HG03469 (cell line): Measurements from ENCODE around the gene FSTL5.
"Not testable (repeated sequence)": the region's sequence is repeated elsewhere in the genome, so short reads cannot be mapped to it uniquely, and the experiment has no call there.

Source experiments
- ATAC-seq: cut with Tn5 transposase; IDR thresholded peaks from one replicate; pipeline ENCODE4 v1.9.1; 2021; ENCODE audit warnings: mild to moderate bottlenecking, moderate library complexity, moderate number of reproducible peaks; ENCODE audit not compliant: unreplicated experiment

FSTL5 gene

GRCh38 chr4:162104459-162105124, 59.2 kb downstream of the FSTL5 start:
- no peak for ATAC-seq

DNA sequence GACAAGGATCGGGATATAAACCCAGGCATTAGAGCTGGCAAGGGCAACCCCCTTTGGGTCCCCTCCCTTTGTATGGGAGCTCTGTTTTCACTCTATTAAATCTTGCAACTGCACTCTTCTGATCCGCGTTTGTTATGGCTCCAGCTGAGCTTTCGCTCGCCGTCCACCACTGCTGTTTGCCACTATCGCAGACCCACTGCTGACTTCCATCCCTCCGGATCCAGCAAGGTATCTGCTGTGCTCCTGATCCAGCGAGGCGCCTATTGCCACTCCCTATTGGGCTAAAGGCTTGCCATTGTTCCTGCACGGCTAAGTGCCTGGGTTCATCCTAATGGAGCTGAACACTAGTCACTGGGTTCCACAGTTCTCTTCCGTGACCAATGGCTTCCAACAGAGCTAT, 59.9 kb downstream of the FSTL5 start:
- not testable (repeated sequence) for ATAC-seq

- ATAC-seq = no peak
These were observed 61.1 kb downstream of the FSTL5 start for GRCh38 chr4:162102713-162103112.

DNA sequence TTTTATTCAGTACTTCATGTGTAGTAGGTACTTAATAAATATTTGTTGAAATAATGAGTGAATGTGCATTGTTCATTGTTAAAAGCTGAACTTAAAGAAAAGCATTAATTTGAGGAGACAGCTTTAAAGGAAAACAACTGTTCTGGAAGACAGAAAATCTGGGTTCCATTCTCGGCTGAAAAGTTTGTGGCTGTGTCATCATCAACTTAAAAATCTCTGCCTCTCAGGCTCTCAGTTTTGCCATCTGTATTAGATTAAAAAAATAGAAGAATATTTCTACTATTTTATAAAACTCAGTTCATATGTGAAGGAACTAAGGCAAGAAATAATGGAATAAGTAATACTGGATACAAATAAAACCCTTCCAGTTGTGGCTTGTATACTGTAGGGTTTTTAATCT, 62.5 kb downstream of the FSTL5 start:
- ATAC-seq = no peak

DNA sequence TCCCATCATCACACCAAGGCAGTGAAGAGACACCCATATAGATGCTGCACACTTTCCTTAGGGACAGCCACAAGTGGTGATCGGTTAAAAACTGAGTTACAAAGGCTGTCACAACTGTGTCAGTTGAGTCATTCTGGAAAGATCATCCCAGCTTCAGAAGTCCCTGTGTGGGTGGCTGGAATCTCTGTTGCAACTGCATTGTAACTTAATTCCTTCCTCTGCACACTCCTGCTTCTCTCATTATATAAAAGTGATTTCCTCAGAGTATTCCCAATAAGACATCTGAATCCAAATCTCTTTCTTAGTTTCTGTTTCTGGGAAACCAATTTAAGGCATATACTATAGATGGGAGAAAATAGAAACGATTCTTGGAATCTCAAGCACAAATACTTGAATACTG, 88.1 kb downstream of the FSTL5 start:
- ATAC-seq = no peak

DNA sequence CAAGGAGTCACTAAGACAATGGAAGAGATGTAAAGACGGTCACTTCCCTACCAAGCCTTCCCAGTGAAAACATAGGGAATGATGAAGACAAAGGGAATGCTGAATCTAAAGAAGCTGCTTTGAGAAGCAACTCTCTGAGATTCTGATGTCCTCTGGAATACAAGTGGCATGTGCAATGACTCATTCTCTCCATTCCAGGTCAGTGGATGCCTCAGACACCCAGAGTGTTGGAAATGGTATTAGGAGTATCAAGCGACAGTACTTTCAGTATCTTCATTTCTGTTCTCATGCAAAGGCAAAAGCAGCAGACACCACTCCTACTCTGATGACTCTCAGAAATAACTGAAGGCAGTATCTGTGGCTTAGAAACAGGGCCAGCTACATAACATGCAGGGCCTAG, 102.6 kb downstream of the FSTL5 start:
- no peak for ATAC-seq

DNA sequence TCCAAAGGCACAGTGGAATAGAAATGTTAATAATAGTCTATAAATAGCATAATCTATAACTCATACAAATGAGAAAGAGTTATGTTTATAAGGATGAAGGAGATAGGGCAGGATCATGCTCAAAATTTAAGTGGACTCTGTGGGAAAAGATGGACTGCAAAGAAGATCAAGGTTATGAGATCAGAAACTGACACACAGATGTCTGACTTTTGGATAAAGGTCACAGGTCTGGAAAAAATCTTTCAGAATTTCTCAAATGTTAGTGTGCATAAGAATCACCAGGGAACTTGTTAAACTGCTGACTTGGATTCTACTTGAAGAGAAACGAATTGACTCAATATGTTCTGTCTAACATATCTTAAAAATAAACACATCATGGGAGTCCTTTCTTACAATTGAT, 104.1 kb downstream of the FSTL5 start:
- no peak for ATAC-seq

- ATAC-seq = no peak
These were observed 106.8 kb downstream of the FSTL5 start for GRCh38 chr4:162056990-162057389.

- ATAC-seq = no peak
These were observed 117.7 kb downstream of the FSTL5 start for GRCh38 chr4:162046135-162046534.

DNA sequence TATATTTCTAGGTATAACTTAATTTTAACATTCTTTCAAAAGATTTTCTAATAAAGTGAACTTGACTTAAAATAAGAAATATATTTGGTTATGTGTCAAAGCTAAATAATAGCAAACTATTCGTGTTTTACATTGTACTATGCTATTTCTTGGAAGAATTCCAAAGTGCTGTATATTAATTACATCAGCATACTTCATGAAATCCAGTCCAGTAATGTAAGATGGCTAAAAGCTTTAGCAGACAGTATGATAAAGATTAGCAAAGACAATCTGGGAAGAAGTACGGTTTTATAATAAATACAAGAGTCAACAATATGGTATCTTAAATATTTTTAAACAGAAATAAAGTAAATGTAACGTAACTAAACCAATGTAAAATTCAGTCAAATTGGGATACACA, 125.7 kb downstream of the FSTL5 start:
- no peak for ATAC-seq

DNA sequence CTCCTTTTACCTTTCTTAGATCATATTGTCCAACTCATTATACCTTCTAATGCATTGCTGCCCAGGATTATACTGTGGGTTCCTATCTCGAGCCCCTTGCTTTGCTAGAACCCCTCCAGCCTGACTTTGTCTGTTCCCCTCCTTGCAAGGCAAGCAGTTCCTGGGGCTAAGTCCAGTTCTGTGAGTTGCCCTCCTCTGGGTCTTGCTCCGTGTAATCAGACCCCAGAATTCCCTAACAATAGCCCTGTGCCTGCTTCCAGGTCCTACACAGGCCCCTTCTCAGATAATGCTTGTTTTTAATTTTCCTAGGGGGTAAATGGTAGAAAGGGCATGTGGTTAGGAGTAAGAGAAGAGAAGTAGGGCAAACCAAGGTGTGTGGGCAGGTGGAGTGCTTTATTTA, 145.9 kb downstream of the FSTL5 start:
- ATAC-seq = no peak

- ATAC-seq = no peak
These were observed 146.8 kb downstream of the FSTL5 start for GRCh38 chr4:162016991-162017390.

DNA sequence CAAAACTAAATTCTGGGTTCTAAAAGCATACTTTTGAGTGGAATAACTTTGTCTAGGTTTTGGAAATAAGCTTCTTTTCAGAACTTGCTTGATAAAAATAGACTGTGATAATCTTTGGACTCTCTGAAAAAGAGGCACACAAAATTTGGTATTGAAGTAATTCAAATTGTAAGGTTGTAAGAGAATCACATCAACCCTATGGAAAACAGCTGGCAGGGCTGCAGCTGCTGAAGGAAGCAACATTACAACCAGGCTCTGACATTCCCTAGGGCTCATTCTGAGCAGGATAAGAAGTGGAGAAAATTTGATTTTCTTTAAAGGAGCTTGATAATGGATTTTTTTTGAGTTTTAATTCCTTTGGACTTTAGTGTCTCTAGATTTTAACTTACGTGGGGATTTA, 147.6 kb downstream of the FSTL5 start:
- ATAC-seq = no peak

GRCh38 chr4:162015090-162015489, 148.7 kb downstream of the FSTL5 start:
- ATAC-seq = no peak

DNA sequence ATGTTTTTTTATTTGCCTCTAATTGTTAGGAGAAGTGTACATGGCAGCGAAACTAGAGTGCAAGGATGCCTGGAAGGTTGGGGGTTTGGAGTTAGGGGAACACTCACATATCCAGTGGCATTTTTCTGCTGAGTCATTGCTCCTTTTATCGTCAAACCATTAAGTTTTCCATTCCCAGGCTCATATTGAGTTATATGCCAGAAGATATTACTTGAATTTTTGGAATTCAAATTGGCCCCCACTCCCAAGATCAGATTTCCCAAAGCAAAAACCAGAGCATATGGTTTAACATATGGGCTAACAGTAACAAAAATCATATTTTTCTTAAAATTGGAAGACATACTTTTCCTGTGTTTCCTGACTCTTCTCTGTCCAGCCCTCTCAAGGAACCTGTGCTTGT, 152.7 kb downstream of the FSTL5 start:
- no peak for ATAC-seq

GRCh38 chr4:162010362-162010761, 153.4 kb downstream of the FSTL5 start:
- ATAC-seq = no peak

DNA sequence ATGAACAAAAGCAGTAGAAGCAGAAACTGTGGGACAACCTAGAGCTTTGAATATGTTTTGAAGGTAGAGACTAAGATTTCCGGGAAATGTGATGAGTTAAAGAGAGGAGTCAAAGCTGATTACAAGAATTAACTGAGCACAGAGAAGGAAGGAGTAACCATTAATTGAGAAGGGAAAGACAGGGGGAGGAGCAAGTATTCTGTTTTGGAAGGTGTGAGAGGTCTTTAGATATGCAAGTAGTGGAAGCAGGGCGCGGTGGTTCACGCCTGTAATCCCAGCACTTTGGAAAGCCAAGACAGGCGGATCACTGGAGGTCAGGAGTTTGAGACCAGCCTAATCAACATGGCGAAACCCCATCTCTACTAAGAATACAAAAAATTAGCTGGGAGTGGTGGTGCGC, 171.5 kb downstream of the FSTL5 start:
- ATAC-seq = no peak

DNA sequence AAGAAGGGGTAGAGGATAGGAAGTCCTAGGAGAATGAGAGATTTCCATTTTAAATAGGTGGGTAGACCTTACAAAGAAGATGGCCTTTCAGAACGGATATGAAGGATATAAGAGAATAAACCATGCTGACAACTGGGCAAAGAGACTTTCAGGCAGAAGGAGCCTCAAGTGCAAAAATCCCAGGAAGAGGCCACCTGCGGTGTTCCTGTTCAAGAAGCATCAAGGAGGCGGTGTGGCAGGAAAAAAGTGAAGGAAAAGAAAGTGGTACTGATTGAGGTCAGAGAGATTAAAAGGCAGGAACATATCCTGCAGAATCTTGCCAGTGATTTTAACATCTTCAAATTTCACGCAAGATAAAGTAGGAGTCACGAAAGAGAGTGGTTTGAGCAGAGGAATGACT, 172.0 kb downstream of the FSTL5 start:
- no peak for ATAC-seq

DNA sequence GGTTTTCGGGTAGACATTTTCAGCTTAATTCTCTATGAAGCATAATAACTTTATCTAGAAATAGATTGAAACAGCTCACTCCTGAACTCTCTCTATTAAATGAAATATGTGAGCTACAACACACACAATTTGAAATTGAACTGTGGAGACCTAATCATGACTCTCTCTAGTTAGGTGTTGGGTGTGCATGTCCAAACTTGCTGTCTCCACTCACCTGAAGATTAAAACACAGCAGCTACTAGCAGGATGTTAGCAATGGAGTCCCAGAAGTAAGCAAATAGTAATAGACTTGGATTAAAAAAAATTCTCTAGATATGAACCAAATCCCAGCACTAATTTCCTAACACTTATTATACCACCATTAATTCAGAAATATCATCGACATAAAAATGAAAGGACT, 173.1 kb downstream of the FSTL5 start:
- no peak for ATAC-seq

DNA sequence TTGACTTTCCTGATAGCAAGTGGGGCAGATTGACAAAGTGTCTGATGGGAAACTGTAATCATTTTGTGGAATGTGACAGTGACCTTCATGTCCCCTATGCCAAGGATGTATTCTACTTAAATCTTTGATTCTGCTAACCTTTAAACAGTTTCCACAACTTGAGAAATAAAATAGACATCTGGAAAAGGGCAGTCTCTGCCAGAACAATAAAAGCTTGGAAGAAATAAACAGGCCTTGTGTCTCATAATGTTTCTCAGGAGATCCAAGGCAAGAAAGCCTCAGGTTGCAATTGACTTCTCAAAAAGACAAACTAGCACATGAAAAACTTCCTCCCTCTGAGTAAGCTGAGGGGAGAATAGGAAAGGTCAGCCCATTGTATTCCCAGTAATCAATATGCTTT, 174.9 kb downstream of the FSTL5 start:
- no peak for ATAC-seq

DNA sequence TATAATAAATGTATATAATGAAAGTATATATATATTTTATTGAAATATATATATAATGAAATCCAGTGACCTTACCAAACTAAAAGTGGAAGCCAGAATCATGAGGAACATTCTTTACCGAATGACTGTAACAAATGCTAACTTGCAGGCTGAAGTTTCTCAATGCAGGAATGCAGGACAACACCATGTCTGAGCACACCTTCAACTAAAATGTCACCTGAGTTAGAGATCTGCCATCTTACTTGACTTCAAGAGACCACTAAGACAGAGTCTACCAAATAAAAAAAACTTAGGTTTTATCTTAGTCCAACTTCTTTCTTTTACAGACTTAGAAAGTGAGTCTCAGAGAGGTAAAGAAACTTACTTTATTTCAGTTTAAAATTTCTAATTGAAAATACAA, 176.2 kb downstream of the FSTL5 start:
- ATAC-seq = no peak

GRCh38 chr4:161952382-161952781, 211.4 kb downstream of the FSTL5 start:
- no peak for ATAC-seq

GRCh38 chr4:161949946-161950725, 213.7 kb downstream of the FSTL5 start:
- no peak for ATAC-seq
